ENCODE results near the gene TMEM163.
A peak's percentile ranks its signal among the peaks of the same experiment; 100 is the strongest.

The TMEM163 gene

DNA sequence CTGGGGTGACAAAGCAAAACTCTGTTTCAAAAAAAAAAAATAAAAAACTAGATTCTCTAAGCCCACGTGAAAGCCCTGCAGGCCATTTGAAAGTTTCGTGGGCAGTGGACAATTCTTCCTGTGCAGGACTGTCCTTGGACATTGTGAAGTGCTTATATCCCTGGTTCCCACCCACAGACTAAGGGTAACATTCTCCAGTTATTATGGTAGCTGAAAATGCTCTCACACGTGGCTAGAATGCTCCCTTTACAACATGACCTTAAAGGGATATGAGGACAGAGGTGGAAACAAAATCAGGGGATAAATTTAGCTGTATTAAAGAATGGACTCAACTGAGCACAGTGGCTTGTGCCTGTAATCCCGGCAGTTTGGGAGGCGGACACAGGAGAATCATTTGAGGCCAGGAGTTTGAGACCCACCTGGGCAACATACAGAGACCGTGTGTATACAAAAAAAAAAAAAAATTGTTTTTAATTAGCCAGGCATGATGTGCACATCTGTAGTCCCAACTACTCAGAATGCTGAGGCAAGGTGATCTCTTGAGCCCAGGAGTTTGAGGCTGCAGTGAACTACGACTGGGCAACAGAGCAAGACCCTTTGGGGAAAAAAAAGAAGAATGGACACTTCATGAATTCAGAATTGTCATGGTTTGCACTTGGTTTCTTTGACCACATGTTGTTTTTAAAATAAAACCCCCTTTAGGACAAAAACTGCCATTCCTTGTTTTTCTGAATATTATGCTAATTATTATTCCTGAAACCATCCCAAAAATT, 297.1 kb downstream of the TMEM163 start:
- no peak overlapping the region for H3K4me3 Mint-ChIP-seq
- no peaks in the 10 kb centered on the region for H3K9me3 Mint-ChIP-seq
- no peaks in the 10 kb centered on the region for H3K4me1 Mint-ChIP-seq
- H3K27me3 Mint-ChIP-seq = no peaks in the 10 kb centered on the region
- no peak overlapping the region for H3K27ac Mint-ChIP-seq
- peaks cover 8% of the 10 kb centered on the region for H3K36me3 Mint-ChIP-seq

DNA sequence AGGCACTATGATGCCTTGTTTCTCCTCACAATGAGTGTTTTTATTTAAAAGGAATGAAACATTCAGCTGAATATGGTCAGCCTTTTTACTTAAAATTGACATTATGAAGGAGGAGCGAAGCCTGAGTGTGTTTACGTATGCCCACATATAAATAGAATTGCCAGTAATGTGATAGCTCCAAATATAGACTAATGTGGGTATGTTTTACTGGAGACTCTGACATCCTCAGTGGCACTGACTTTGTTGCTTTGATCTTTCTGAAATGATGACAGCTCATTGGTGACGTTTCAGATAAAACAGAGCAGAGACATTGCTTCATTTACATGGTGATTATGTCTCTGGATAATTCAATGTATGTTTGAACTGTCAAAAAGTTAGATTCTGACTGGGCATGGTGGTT, 297.9 kb downstream of the TMEM163 start:
- Mint-ChIP-seq H3K4me3 (no peak overlapping the region), H3K27me3 (no peaks in the 10 kb centered on the region), H3K27ac (no peak overlapping the region), H3K9me3 (no peaks in the 10 kb centered on the region), H3K4me1 (no peaks in the 10 kb centered on the region), H3K36me3 (peaks cover 9% of the 10 kb centered on the region)

DNA sequence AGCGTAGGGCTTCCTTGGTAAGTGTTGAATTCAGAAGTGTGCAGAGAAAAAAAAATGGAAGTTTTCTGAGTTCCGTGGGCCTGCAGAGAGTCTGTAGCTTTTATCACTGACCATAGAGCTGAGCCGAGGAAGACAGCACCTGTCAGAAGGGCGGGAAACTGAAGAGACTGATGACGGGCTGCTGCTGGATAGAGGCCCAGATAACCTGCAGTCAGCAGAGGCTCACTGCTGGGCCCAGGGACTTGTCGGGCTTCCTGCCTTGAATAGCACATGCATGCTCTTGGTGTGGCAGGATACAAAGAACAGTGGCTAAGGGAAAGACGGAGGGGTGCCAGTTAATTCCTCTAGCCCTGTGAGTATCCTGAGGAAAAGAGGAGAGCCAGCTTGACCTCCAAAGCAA, 298.5 kb downstream of the TMEM163 start:
- Mint-ChIP-seq H3K9me3 (no peaks in the 10 kb centered on the region), H3K27me3 (no peaks in the 10 kb centered on the region), H3K4me3 (no peak overlapping the region), H3K4me1 (no peaks in the 10 kb centered on the region), H3K27ac (peak overlapping the region; percentile 23), H3K36me3 (peaks cover 8% of the 10 kb centered on the region)

DNA sequence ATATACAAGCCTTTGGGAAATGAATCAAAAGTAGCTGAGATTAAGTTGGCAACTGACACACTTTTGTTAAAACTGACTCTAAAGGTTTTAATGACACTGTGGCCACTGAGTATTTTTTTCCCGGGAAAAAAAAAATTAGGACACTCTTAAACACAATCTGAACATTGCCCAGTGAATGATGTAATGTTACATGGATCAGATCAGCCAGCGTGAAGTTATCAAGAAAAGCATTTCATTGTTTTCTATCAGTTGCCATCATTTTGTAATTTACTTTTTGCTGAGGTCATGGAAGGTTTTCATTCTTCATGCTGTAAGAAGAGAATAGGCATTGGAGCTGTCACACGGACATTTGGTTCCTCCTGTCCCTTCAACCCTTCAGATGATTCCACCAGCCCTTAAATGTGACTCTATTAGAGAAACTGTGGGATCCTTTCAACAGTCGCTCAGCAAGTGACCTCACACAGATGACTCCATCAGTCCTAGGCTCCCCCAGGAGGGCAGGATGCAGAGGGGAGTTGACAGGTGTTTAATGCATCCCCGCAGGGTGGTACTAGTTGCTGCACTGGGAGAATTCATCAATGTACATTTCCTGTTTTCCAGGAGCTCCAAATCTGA, 300.7 kb downstream of the TMEM163 start:
- H3K9me3 Mint-ChIP-seq = no peaks in the 10 kb centered on the region
- H3K36me3 Mint-ChIP-seq = peaks cover 5% of the 10 kb centered on the region
- H3K27ac Mint-ChIP-seq = no peak overlapping the region
- no peaks in the 10 kb centered on the region for H3K4me1 Mint-ChIP-seq
- no peak overlapping the region for H3K4me3 Mint-ChIP-seq
- no peaks in the 10 kb centered on the region for H3K27me3 Mint-ChIP-seq

DNA sequence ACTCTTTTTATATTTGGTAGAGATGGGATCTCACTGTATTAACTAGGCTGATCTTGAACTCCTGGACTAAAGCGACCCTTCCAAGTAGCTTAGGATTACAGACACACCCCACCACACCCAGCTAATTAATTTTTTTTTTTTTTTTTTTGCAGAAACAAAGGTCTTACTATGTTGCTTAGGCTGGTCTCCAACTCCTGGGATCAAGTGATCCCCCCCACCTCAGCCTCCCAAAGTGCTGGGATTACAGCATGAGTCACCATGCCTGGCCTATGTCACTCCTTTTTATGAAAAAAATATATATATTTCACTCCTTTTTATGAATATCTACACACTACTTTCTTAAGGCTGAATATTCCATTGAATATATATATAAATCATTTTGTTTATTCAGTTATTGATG, 302.2 kb downstream of the TMEM163 start:
- Mint-ChIP-seq H3K4me3 (no peak overlapping the region), H3K27me3 (no peaks in the 10 kb centered on the region), H3K4me1 (peaks cover 3% of the 10 kb centered on the region), H3K9me3 (no peaks in the 10 kb centered on the region), H3K27ac (no peak overlapping the region), H3K36me3 (peaks cover 5% of the 10 kb centered on the region)

DNA sequence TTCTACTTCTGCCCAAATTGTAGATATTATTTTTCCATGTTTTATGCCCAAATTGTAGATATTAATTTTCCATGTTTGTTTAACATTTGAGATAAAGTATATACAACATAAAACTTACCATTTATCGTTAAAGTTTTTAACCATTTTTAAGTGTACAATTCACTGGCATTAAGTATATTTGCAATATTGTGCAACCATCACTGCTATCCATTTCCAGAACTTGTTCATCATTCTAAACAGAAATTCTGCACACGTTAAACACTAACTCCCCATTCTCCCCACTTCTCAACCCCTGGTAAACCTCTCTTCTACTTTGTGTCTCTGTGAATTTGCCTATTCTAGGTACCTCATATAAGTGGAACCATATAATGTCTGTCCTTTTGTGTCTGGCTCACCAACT, 302.8 kb downstream of the TMEM163 start:
- H3K36me3 Mint-ChIP-seq = peaks cover 5% of the 10 kb centered on the region
- H3K9me3 Mint-ChIP-seq = no peaks in the 10 kb centered on the region
- no peaks in the 10 kb centered on the region for H3K27me3 Mint-ChIP-seq
- H3K4me1 Mint-ChIP-seq = peaks cover 9% of the 10 kb centered on the region
- H3K27ac Mint-ChIP-seq = no peak overlapping the region
- no peak overlapping the region for H3K4me3 Mint-ChIP-seq

DNA sequence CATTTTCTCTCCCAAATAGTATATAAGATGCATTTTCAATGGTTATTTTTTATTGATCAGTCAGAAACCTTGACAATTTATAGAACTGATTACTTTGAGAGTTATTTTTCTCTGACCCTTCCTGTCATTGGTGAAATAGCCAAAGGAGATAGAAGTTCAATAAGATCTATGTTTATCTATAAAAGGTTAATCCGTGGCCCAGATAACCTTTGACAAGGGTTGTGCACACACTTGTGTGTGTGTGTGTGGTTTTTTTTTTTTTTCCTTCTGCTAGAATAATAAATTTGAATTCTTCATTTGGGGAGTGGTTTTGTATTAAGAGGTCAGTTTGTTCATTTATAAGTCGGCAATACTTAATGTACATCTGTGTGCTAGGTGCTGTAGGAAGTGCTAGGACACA, 304.9 kb downstream of the TMEM163 start:
- Mint-ChIP-seq H3K4me1 (peaks cover 24% of the 10 kb centered on the region), H3K4me3 (no peak overlapping the region), H3K36me3 (peaks cover 5% of the 10 kb centered on the region), H3K27me3 (no peaks in the 10 kb centered on the region), H3K27ac (no peak overlapping the region), H3K9me3 (no peaks in the 10 kb centered on the region)

DNA sequence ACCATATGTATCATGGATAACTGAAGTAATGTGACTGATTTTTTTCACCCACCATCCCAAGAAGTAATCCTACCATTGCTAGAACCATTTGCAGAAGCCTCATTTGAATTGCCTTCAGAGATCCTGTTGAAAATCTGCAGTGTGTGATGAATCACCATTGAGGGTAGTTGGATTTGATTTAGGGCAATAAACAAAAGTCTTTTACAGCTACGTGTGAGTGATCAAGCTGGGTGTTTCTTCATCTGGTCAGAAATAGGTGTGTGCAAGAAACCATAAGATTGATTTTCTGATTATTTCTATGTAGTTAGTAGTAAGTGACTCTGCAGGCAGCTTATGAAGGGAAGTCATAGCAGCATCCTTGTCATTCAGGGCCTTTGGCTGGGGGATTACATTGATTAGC, 305.4 kb downstream of the TMEM163 start:
- Mint-ChIP-seq H3K4me1 (peaks cover 28% of the 10 kb centered on the region), H3K27ac (no peak overlapping the region), H3K4me3 (no peak overlapping the region), H3K27me3 (no peaks in the 10 kb centered on the region), H3K36me3 (peaks cover 5% of the 10 kb centered on the region), H3K9me3 (no peaks in the 10 kb centered on the region)

DNA sequence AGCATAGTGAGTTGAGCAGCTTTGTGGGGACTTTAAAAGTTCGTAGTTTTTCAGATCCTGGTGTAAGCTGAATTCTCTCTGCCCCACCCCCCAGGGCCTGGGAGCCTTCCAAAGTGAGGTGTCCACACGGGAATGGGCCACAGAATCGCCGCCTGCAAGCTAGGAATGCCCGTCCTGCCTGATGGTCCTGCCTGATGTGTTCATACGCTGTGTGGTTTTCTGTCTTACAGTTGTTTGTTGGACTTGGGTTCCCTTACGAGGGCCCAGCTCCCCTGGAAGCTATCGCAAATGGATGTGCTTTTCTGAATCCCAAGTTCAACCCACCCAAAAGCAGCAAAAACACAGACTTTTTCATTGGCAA, 306.2 kb downstream of the TMEM163 start:
- peaks cover 5% of the 10 kb centered on the region for H3K36me3 Mint-ChIP-seq
- no peaks in the 10 kb centered on the region for H3K27me3 Mint-ChIP-seq
- H3K9me3 Mint-ChIP-seq = no peaks in the 10 kb centered on the region
- H3K4me1 Mint-ChIP-seq = peaks cover 37% of the 10 kb centered on the region
- no peak overlapping the region for H3K27ac Mint-ChIP-seq
- no peak overlapping the region for H3K4me3 Mint-ChIP-seq

DNA sequence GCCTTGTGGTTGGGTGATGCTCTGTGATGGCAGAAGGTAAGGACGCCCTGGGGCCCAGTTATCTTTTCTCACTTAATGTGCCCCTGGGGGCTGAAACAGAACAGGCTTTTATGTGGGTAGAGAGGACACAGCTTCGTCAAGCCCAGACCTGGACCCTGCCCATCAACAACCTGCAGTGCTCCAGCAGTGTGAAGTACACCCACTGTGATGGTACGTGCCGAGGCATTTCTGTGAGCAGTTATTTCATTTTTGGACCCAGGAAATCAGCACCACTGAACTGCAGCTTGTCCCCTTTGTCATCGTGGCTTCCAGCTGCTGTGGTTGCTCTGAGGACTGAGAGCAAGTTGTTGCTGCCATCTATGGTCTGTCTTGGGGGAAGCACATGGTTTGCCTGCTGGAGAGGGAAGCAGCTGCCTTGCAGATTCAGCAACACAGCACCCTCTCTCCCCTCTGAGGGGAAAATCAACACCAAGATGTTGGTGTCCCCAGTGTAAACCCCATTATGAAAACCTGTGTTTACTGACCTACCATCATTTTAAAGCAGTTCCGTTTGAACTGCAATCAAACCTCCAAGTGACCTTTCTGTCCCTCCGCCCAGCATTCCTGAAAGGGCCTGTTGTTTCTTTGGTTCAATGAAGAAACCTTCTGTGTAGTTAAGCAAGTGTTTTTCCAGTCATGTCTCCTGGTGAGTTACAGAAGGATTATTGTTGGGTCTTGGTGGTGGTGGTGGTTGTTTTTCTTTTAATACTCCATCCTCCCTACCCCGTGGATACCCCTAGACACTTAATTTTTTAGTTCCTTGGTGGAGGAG, 306.8 kb downstream of the TMEM163 start:
- peaks cover 42% of the 10 kb centered on the region for H3K4me1 Mint-ChIP-seq

DNA sequence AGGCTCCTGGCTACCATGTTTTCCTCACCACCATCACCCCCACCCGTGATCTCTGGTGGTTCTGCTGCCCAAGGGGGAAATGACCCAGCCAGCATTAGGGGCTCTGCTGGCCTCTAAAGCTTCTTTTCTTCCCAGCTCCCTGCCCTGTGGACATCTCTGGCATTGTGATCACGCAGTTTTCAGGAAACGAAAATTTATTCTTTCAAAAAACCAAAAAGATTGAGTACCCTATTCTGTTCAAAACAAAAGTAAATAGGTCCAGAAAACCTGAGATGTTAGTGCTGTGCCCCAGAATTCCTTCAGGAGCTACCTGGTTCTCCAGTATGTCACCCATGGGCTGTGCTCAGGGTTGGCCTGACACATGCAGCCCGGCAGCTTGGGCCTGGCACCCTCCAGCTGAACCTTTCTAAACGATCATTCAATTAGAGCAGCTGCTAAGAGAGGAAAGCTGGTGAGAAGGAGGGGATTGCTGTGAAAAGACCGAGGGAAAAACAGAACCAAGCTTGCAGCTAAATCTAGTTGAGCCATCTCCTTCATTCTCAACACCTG, 307.4 kb downstream of the TMEM163 start:
- Mint-ChIP-seq H3K27ac (peak overlapping the region; percentile 55), H3K27me3 (no peaks in the 10 kb centered on the region), H3K9me3 (no peaks in the 10 kb centered on the region), H3K4me1 (peaks cover 44% of the 10 kb centered on the region), H3K36me3 (peaks cover 5% of the 10 kb centered on the region), H3K4me3 (no peak overlapping the region)

More for the DNA sequence above, 306.8 kb downstream of the TMEM163 start:
- H3K27me3 Mint-ChIP-seq = no peaks in the 10 kb centered on the region
- H3K4me3 Mint-ChIP-seq = no peak overlapping the region
- H3K9me3 Mint-ChIP-seq = no peaks in the 10 kb centered on the region
- peaks cover 5% of the 10 kb centered on the region for H3K36me3 Mint-ChIP-seq
- no peak overlapping the region for H3K27ac Mint-ChIP-seq

DNA sequence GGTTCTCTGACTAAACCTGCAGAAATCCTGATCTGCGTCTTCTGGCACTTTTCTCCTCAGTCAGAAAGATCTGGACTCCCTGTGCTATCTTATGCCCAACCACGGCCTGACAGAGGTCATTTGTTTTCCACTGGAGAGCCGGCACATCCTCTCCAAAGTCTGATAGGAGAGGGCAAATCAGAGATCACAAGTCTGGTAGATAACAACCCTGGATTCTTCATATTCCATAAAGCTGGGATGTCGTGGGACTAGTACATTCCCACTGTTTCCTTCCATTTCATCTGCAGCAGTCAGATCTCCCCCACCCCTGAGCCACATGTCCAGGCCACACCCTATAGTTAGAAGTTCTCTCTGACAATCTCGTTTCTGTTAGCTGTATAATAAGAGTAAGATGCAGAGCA, 308.0 kb downstream of the TMEM163 start:
- Mint-ChIP-seq H3K4me3 (no peak overlapping the region), H3K27me3 (no peaks in the 10 kb centered on the region), H3K9me3 (no peaks in the 10 kb centered on the region), H3K4me1 (peaks cover 48% of the 10 kb centered on the region), H3K36me3 (peaks cover 2% of the 10 kb centered on the region), H3K27ac (peak overlapping the region; percentile 55)

DNA sequence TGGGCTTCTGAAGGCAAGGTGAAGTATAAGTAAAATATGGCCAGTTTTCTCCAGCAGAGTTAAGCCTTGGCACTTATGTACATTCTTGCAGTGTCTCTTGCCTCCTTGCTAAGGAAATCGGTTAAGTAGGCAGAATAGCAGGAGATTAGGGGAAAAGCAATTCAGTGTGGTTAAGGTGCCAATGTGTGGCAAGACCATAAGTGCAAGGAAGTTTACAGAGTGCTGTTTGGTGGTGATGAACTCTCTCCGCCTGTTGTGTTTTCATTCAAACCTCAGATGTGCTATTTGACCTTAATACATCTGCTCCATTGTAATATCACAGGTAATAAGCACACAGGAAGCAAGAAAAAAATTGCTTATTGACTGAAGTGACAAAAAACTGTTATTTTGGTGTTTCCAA, 308.8 kb downstream of the TMEM163 start:
- peaks cover 2% of the 10 kb centered on the region for H3K36me3 Mint-ChIP-seq
- H3K4me1 Mint-ChIP-seq = peaks cover 52% of the 10 kb centered on the region
- H3K27ac Mint-ChIP-seq = no peak overlapping the region
- no peak overlapping the region for H3K4me3 Mint-ChIP-seq
- no peaks in the 10 kb centered on the region for H3K9me3 Mint-ChIP-seq
- H3K27me3 Mint-ChIP-seq = no peaks in the 10 kb centered on the region

DNA sequence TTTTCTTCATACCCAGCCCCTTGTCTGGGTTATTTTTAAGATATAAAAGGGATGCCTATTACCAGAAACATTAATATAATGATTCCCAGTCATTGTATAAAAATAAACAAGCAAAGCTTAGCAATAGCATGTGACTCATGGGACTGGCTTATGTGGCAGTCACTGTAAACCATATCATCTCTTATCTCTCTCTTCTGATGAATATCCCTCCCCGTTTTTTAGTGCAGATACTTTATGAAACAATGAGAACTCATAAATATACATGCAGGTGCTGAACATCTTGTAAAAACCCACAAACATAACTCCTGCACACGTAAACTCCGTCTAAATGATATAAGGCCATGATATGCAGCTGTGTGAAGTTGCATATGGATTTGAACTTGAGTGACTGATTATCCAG, 310.0 kb downstream of the TMEM163 start:
- H3K4me3 Mint-ChIP-seq = no peak overlapping the region
- no peaks in the 10 kb centered on the region for H3K27me3 Mint-ChIP-seq
- H3K4me1 Mint-ChIP-seq = peaks cover 52% of the 10 kb centered on the region
- no peak overlapping the region for H3K27ac Mint-ChIP-seq
- peaks cover 7% of the 10 kb centered on the region for H3K36me3 Mint-ChIP-seq
- H3K9me3 Mint-ChIP-seq = no peaks in the 10 kb centered on the region

DNA sequence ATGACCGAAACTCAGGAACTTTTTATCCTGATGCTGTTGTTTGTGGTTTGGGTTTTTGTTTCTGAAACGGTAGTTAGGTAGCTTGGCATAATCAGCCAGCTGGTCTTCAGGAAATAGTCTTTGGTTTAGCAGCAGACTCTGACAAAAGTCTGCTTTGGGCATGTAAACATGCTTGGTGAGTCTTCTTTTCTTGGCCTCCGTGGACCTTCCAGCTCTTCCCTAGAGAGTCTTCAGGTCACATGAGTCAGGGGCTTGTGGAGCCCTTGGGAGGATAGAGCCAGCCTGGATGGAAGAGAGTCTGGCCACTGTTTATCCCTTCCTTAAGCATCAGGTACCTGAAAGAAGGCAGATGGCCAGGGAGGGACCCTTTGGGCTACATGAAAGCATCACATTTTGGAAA, 310.4 kb downstream of the TMEM163 start:
- H3K4me3 Mint-ChIP-seq = no peak overlapping the region
- no peak overlapping the region for H3K27ac Mint-ChIP-seq
- H3K36me3 Mint-ChIP-seq = peaks cover 5% of the 10 kb centered on the region
- H3K27me3 Mint-ChIP-seq = no peaks in the 10 kb centered on the region
- peaks cover 52% of the 10 kb centered on the region for H3K4me1 Mint-ChIP-seq
- no peaks in the 10 kb centered on the region for H3K9me3 Mint-ChIP-seq
